Heart left ventricle (tissue), 16 donors: ENCODE data around the gene MYH11. TPM values are rescaled to one million over a fixed set of nuclear protein-coding genes. Genes with fewer than 3 reads are reported as not detected.

Experiments used
- ATAC-seq, 4 donors: fragments of 200-7000 bp; cut with Tn5 transposase; one replicate each; pipeline ENCODE4 v1.9.1; 2020 to 2022; ENCODE audit warnings: moderate library complexity in 4 of 4, mild to moderate bottlenecking in 3 of 4, moderate number of reproducible peaks in 1 of 4
- DNase-seq, 5 donors: peaks; one replicate each; pipeline ENCODE4 v3.0.0-alpha.2; 2020
- H3K27ac ChIP-seq, 12 donors: fragments of 200-600 bp; sonication (generic) in 4 of 12; one replicate each; pipeline versions ENCODE4 v1.5.0 to v1.8.0; 2016 to 2022; ENCODE audit warnings: mild to moderate bottlenecking in 2 of 12
- H3K27me3 ChIP-seq, 9 donors: fragments of 200-600 bp; sonication (generic) in 2 of 9; one replicate each; pipeline versions ENCODE4 v1.5.1 to v1.8.0; 2016 to 2022; ENCODE audit warnings: mild to moderate bottlenecking in 3 of 9
- H3K36me3 ChIP-seq, 9 donors: fragments of 200-600 bp; sonication (generic) in 2 of 9; one replicate each; pipeline versions ENCODE4 v1.5.0 to v1.8.0; 2018 to 2022; ENCODE audit warnings: mild to moderate bottlenecking in 2 of 9
- H3K4me1 ChIP-seq, 12 donors: fragments of 200-600 bp; sonication (generic) in 4 of 12; one replicate each; pipeline versions ENCODE4 v1.5.0 to v1.8.0; 2016 to 2022; ENCODE audit warnings: mild to moderate bottlenecking in 3 of 12
- H3K4me3 ChIP-seq, 12 donors: fragments of 200-600 bp; sonication (generic) in 4 of 12; one replicate each; pipeline versions ENCODE4 v1.5.0 to v1.8.0; 2017 to 2022; ENCODE audit warnings: mild to moderate bottlenecking in 9 of 12, moderate library complexity in 4 of 12
- H3K9me3 ChIP-seq, 12 donors: fragments of 200-600 bp; sonication (generic) in 4 of 12; one replicate each; pipeline versions ENCODE4 v1.5.0 to v1.8.0; 2016 to 2022; ENCODE audit warnings: mild to moderate bottlenecking in 1 of 12
- POLR2A ChIP-seq, 2 donors: fragments of 450-650 bp; IDR thresholded peaks; one replicate each; pipeline ENCODE4 v1.6.1; 2017; ENCODE audit warnings: antibody characterized with exemption in 2 of 2, mild to moderate bottlenecking in 2 of 2, moderate library complexity in 2 of 2
- WGBS, 4 donors: extraction: QIAGEN DNeasy Blood & Tissue Kit in 2 of 4; methylation state at CpG; one replicate each; pipeline versions ENCODE4 v1.1.5 to v1.1.7; 2013 to 2018; 5-methylcytosine and 5-hydroxymethylcytosine counted together
- intact Hi-C, 10 donors: fragments of 100-400 bp; cut with DNase I; formaldehyde crosslinking; loops; one replicate each; pipeline versions ENCODE4 v1.11.1 to v1.14.2; 2022
- polyA plus RNA-seq, 2 donors: library from polyadenylated mRNA; stranded (reverse); fragments of 200-250 nt; gene quantifications; one replicate each; pipeline ENCODE4 v1.2.3, GENCODE V29; 2013
- total RNA-seq, 9 donors: library from RNA; depleted of rRNA in 2 of 9; stranded (reverse); fragments of >200 nt in 2 of 9; fragmentation: NEBNext Ultra II Directional in 3 of 9; extraction: Animal tissue kit (Norgen Biotek cat#: 25700) in 3 of 9; gene quantifications; one replicate each; pipeline versions ENCODE4 v1.1.0 to v1.2.4, GENCODE V29; 2016 to 2023
- TF ChIP-seq, protein P1 (sequence below), 12 donors: fragments of 200-600 bp; sonication (generic) in 4 of 12; IDR thresholded peaks; one replicate each; pipeline versions ENCODE4 v1.5.0 to v1.8.0; 2018 to 2022; ENCODE audit warnings: antibody characterized with exemption in 12 of 12, mild to moderate bottlenecking in 5 of 12
- donor health status: ischemic (EF 13 %, LVEDD 7.1; RV severe dilation, severe dysfunction).
- donor health status: healthy with polysubstance abuse.
- donor health status: DM: no; HTN: yes; CAD: no.
- donor health status: DM: no; HTN: no; CAD: no.
- donor health status: ischemic (EF 25% LVEDD 6.9; RV normal size, moderate dysfunction).
- donor health status: ischemic (EF 25% LVEDD 5.7; RV mildly dilated, moderate dysfunction).
- donor health status: healthy.
- donor health status: DM: yes; HTN: yes; CAD: no.
- donor health status: ischemic (EF 35%, LVEDD 5.7; RV mildly dilated, moderate dysfunction).
- donor health status: nonischemic (EF 11% LVEDD 7.7; RV severe dilation, severe dysfunction).
- donor health status: DM: yes; HTN: yes; CAD: no.
- donor health status: PGD.
- donor health status: ischemic (EF 29% LVEDD 5.4; RV normal size, mild dysfunction).
- donor health status: nonischemic (EF 23%, LVEDD 6.1; RV moderate dilation, normal function).

The MYH11 gene
- total and polyA plus RNA-seq, 11 donors = 9.8 to 71.9 (median 26.5) TPM

GRCh38 chr16:15754821-15755534 lies 101.8 kb downstream of the MYH11 start:
- Histone ChIP-seq H3K27me3 (peaks cover 0 to 4% (median 0%) of the 10 kb centered on the region in 9 donors), H3K4me3 (no peak overlapping the region), H3K27ac (peak overlapping the region in 1 of 12 donors; percentile 41), H3K9me3 (peaks cover 0 to 5% (median 0%) of the 10 kb centered on the region in 12 donors), H3K4me1 (no peaks in the 10 kb centered on the region), H3K36me3 (no peaks in the 10 kb centered on the region)
- intact Hi-C loops = no loop called here
- TF ChIP-seq, protein P1, sequence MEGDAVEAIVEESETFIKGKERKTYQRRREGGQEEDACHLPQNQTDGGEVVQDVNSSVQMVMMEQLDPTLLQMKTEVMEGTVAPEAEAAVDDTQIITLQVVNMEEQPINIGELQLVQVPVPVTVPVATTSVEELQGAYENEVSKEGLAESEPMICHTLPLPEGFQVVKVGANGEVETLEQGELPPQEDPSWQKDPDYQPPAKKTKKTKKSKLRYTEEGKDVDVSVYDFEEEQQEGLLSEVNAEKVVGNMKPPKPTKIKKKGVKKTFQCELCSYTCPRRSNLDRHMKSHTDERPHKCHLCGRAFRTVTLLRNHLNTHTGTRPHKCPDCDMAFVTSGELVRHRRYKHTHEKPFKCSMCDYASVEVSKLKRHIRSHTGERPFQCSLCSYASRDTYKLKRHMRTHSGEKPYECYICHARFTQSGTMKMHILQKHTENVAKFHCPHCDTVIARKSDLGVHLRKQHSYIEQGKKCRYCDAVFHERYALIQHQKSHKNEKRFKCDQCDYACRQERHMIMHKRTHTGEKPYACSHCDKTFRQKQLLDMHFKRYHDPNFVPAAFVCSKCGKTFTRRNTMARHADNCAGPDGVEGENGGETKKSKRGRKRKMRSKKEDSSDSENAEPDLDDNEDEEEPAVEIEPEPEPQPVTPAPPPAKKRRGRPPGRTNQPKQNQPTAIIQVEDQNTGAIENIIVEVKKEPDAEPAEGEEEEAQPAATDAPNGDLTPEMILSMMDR (IDR thresholded peaks at IDR 0.05) = no peak
- TF ChIP-seq POLR2A (IDR thresholded peaks at IDR 0.05) = no peak
- no peak for ATAC-seq
- WGBS, 4 donors = 92 to 94% (median 93%) methylated on average over 8 of the region's 8 CpGs
- no peak for DNase-seq

GRCh38 chr16:15752717-15753488 lies 103.9 kb downstream of the MYH11 start:
- Histone ChIP-seq H3K36me3 (peaks cover 0 to 2% (median 0%) of the 10 kb centered on the region in 9 donors), H3K9me3 (peaks cover 0 to 5% (median 0%) of the 10 kb centered on the region in 12 donors), H3K27ac (peak overlapping the region in 1 of 12 donors; percentile 64), H3K4me1 (no peaks in the 10 kb centered on the region), H3K27me3 (peaks cover 0 to 2% (median 0%) of the 10 kb centered on the region in 9 donors), H3K4me3 (no peak overlapping the region)
- no peak for ATAC-seq
- no peak for DNase-seq
- TF ChIP-seq POLR2A (IDR thresholded peaks at IDR 0.05) = no peak
- TF ChIP-seq, protein P1 (IDR thresholded peaks at IDR 0.05) = no peak
- 78 to 87% (median 83%) methylated on average over 8 to 12 of the region's 12 CpGs for WGBS, 4 donors
- intact Hi-C loops = no loop called here

GRCh38 chr16:15751940-15752339 lies 104.9 kb downstream of the MYH11 start:
- H3K36me3 ChIP-seq = peaks cover 0 to 5% (median 0%) of the 10 kb centered on the region in 9 donors
- DNase-seq = no peak
- intact Hi-C loops = no loop called here
- peak overlapping the region in 1 of 12 donors; percentile 64 for H3K27ac ChIP-seq
- H3K4me1 ChIP-seq = no peaks in the 10 kb centered on the region
- no peak for TF ChIP-seq POLR2A (IDR thresholded peaks at IDR 0.05)
- TF ChIP-seq, protein P1 (IDR thresholded peaks at IDR 0.05) = no peak
- H3K4me3 ChIP-seq = no peak overlapping the region
- no peaks in the 10 kb centered on the region for H3K27me3 ChIP-seq
- no peak for ATAC-seq
- 91 to 97% (median 93%) methylated on average over 7 of the region's 7 CpGs for WGBS, 4 donors
- peaks cover 0 to 5% (median 0%) of the 10 kb centered on the region in 12 donors for H3K9me3 ChIP-seq

DNA sequence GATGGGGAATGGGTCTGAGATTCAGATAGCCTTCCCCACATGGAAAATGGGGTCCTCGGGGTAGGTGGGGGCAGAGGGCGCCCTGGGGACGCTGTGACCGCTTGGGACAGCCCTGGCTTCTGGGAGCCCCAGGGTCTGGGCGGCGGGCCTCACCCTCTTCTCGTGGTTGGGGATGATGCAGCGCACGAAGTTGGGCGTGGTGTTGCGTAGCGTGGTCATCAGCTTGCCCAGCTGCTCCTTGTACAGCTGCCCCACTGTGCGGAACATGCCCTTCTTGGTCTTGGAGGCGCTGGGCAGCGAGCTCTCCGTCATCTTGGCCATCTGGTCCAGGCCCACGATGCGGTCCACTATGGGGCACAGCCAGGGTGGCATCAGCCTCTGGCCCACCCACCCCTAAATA lies 106.8 kb downstream of the MYH11 start:
- Histone ChIP-seq H3K36me3 (peaks cover 0 to 10% (median 0%) of the 10 kb centered on the region in 9 donors), H3K4me3 (no peak overlapping the region), H3K27me3 (no peaks in the 10 kb centered on the region), H3K4me1 (no peaks in the 10 kb centered on the region), H3K27ac (peak overlapping the region in 1 of 12 donors; percentile 60), H3K9me3 (peaks cover 0 to 3% (median 0%) of the 10 kb centered on the region in 12 donors)
- DNase-seq (peak in 1 of 5 donors; percentile 34), ATAC-seq (peak in 1 of 4 donors; percentile 30)
- TF ChIP-seq, protein P1 (IDR thresholded peaks at IDR 0.05) = no peak
- TF ChIP-seq POLR2A (IDR thresholded peaks at IDR 0.05) = no peak
- intact Hi-C loops = no loop called here
- WGBS, 4 donors = 85 to 89% (median 87%) methylated on average over 11 to 18 of the region's 18 CpGs
